Peyer's patch (tissue), 4 donors: ENCODE data around the gene ZFHX3. TPM values are rescaled to one million over a fixed set of nuclear protein-coding genes. Genes with fewer than 3 reads are reported as not detected.

Experiments used
- DNase-seq, 3 donors: peaks; one replicate each; pipeline ENCODE4 v3.0.0-alpha.2; 2017 to 2019
- H3K27ac ChIP-seq, 4 donors: fragments of 200-600 bp; sonication (generic); one replicate each; pipeline ENCODE4 v1.5.1; 2016 to 2019
- H3K27me3 ChIP-seq, 2 donors: fragments of 200-600 bp; sonication (generic); one replicate each; pipeline ENCODE4 v1.5.1; 2019
- H3K36me3 ChIP-seq, 3 donors: fragments of 200-600 bp; sonication (generic); one replicate each; pipeline ENCODE4 v1.5.1; 2016 to 2019
- H3K4me1 ChIP-seq, 4 donors: fragments of 200-600 bp; sonication (generic); one replicate each; pipeline ENCODE4 v1.5.1; 2016 to 2019
- H3K4me3 ChIP-seq, 4 donors: fragments of 200-600 bp; sonication (generic); 1 replicate in 3 of 4; 2 replicates in 1 of 4; pipeline ENCODE4 v1.5.1; 2016 to 2019; ENCODE audit warnings: mild to moderate bottlenecking in 1 of 4
- H3K9me3 ChIP-seq, 4 donors: fragments of 200-600 bp; sonication (generic); one replicate each; pipeline ENCODE4 v1.5.1; 2016 to 2019; ENCODE audit warnings: mild to moderate bottlenecking in 1 of 4
- CTCF ChIP-seq, 6 experiments: fragments of 450-650 bp in 4 of 6; fragments of 200-600 bp in 2 of 6; sonication (generic) in 1 of 6; IDR thresholded peaks; one replicate each; pipeline ENCODE4 v1.5.1; 2017 to 2019; ENCODE audit warnings: antibody characterized with exemption in 6 of 6, mild to moderate bottlenecking in 3 of 6, moderate library complexity in 1 of 6
- POLR2A ChIP-seq, 2 donors: fragments of 450-650 bp; IDR thresholded peaks; one replicate each; pipeline ENCODE4 v1.5.1; 2017; ENCODE audit warnings: antibody characterized with exemption in 2 of 2, mild to moderate bottlenecking in 2 of 2, moderate library complexity in 2 of 2
- total RNA-seq, 4 donors: library from RNA; depleted of rRNA; stranded (reverse); fragments of >200 nt; gene quantifications; one replicate each; pipeline ENCODE4 v1.1.0, GENCODE V29; 2016

ZFHX3 gene
- total RNA-seq, 4 donors from 2014 or later, result 6.3 to 39.6 (median 14.6) TPM

GRCh38 chr16:72751076-72751475 lies 296.9 kb downstream of the ZFHX3 start:
- H3K4me1 ChIP-seq, result no peaks in the 10 kb centered on the region
- no peak for DNase-seq
- no peak overlapping the region for H3K27ac ChIP-seq
- no peaks in the 10 kb centered on the region for H3K36me3 ChIP-seq
- H3K9me3 ChIP-seq, result no peaks in the 10 kb centered on the region
- no peak for TF ChIP-seq CTCF (IDR thresholded peaks at IDR 0.05)
- no peak for TF ChIP-seq POLR2A (IDR thresholded peaks at IDR 0.05)
- H3K4me3 ChIP-seq, result no peak overlapping the region
- no peaks in the 10 kb centered on the region for H3K27me3 ChIP-seq

DNA sequence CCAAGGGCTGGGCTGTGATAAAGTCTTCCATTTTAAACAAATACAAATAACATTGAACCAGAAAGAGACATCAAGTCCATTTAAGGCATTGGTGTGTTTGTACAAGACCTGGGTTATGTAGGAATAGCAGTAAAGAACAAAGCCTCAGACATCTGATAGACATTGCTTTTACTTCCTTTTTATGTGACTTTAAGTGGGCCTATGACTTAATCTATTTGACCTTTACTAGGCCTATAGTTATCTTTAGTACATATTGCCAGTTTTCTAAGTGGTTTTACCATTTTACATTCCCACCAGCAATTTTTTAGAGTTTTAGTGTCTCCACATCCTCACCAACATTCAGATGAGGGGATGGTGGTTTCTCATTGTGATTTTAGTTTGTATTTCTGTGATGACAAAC lies 298.8 kb downstream of the ZFHX3 start:
- DNase-seq, result no peak
- H3K4me3 ChIP-seq, result no peak overlapping the region
- H3K4me1 ChIP-seq, result no peaks in the 10 kb centered on the region
- TF ChIP-seq CTCF (IDR thresholded peaks at IDR 0.05) (no peak), POLR2A (IDR thresholded peaks at IDR 0.05) (no peak)
- H3K27me3 ChIP-seq, result no peaks in the 10 kb centered on the region
- H3K36me3 ChIP-seq, result no peaks in the 10 kb centered on the region
- no peak overlapping the region for H3K27ac ChIP-seq
- no peaks in the 10 kb centered on the region for H3K9me3 ChIP-seq

DNA sequence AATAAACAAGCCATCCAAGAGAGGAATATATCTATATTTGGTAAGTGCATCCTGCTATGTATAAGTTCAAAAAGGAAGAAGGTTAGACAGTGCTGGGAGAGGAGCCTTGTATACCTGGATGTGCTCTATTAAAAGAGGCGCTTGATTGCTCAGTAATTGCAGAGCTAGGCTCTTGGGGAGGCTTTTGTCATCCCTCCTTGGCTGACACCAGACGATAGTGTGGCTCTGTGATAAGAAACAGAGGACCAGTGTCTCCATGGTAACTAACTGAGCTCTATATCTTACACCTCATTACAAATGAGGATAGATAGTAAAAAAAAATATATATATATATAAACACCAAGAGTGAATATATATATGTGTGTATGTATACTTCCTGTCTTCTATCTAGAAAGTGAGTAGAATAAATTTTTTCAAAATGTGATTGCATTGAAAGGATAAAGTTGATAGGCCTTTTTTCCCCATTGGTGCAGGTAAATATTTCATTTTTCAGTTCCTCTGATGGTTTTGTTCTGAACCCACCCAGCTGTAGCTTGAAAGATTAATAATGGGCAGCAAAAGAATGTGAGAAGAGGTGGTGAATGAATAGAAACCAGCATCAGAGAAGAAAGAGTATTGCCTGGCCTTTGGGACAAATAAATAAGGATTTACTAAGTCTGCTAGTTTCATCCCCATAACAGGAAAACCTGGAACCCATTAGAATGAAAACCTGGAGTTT lies 303.7 kb downstream of the ZFHX3 start:
- Histone ChIP-seq H3K4me3 (no peak overlapping the region), H3K27me3 (no peaks in the 10 kb centered on the region), H3K4me1 (no peaks in the 10 kb centered on the region), H3K27ac (no peak overlapping the region), H3K9me3 (no peaks in the 10 kb centered on the region), H3K36me3 (no peaks in the 10 kb centered on the region)
- no peak for DNase-seq
- TF ChIP-seq POLR2A (IDR thresholded peaks at IDR 0.05) (no peak), CTCF (IDR thresholded peaks at IDR 0.05) (no peak)

GRCh38 chr16:72743011-72743761 lies 304.7 kb downstream of the ZFHX3 start:
- Histone ChIP-seq H3K9me3 (no peaks in the 10 kb centered on the region), H3K27me3 (no peaks in the 10 kb centered on the region), H3K36me3 (no peaks in the 10 kb centered on the region), H3K4me1 (no peaks in the 10 kb centered on the region), H3K27ac (no peak overlapping the region), H3K4me3 (no peak overlapping the region)
- TF ChIP-seq CTCF (IDR thresholded peaks at IDR 0.05), result no peak
- no peak for TF ChIP-seq POLR2A (IDR thresholded peaks at IDR 0.05)
- DNase-seq, result no peak

GRCh38 chr16:72740347-72740746 lies 307.6 kb downstream of the ZFHX3 start:
- H3K36me3 ChIP-seq, result no peaks in the 10 kb centered on the region
- H3K27me3 ChIP-seq, result no peaks in the 10 kb centered on the region
- DNase-seq, result no peak
- no peaks in the 10 kb centered on the region for H3K9me3 ChIP-seq
- no peak overlapping the region for H3K27ac ChIP-seq
- no peaks in the 10 kb centered on the region for H3K4me1 ChIP-seq
- no peak overlapping the region for H3K4me3 ChIP-seq
- TF ChIP-seq POLR2A (IDR thresholded peaks at IDR 0.05), result no peak
- TF ChIP-seq CTCF (IDR thresholded peaks at IDR 0.05), result no peak
